Fibroblast of skin of right quadriceps (primary cell): ENCODE data around the gene BCL6B.
A peak's percentile ranks its signal among the peaks of the same experiment; 100 is the strongest.

Source experiments
- DNase-seq: peaks from one replicate; pipeline ENCODE4 v3.0.0-alpha.2; 2013

The BCL6B gene

GRCh38 chr17:7011415-7011814, 11.4 kb upstream of the BCL6B start:
- DNase-seq: no peak

DNA sequence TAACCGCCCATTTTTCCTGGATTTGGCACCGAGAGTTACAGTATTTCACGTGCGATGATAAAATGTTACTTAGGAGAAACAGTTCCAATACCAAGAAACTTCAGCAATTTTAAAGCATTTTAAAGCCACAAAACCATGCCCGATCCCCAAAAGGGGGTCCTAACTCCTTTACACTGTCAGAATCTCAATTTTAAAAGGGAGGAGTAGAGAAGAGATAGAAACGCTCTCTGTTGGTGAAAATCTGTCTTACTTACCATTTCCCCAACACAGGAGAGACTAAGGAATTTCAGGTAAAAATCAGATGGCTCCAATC, 11.0 kb upstream of the BCL6B start:
- no peak for DNase-seq

GRCh38 chr17:7014261-7014994, 8.4 kb upstream of the BCL6B start:
- peak; percentile 97 for DNase-seq

DNA sequence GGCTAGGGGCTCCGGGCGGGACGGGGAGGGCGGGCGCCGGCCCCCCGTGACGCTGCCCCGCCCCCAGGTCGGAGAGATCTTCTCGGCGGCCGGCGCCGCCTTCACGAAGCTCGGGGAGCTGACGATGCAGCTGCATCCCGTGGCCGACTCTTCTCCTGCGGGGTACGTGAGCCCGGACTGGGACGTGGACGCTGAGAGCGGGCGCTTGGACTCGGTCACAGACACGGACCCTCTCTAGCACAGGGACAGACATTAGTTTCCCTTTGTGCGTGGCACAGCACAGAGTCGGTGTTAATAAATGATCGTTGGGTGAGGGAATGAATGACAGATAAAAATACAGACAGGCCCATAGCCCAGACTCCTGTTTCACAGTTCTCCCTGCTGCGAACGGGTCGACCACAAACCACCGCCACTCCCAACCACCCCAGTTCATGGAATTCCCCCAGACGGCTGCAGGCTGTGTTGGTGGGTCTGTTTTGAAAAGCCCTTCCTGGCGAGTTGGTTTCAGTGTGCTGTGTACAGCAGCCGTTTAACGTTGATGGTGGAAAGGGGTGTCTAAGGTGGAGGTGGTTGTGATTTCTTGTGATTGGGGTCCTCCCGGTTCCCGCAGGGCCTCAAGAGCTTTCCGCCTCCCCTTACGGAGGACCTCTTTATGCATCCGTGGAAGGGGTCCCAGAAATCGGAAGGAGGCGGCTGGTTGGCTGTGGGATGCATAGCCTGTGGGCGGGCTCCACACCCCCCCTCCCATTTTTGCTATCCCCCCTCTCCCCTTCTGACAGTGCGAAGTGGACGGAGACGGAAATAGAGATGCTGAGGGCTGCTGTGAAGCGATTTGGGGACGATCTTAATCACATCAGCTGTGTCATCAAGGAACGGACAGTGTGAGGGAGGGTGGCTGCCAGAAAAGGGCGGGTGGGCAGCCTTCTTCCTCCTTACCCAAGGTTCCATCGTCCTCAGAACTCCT, 7.6 kb upstream of the BCL6B start:
- DNase-seq: peak; percentile 57

- DNase-seq: no peak
These were observed 6.4 kb upstream of the BCL6B start for GRCh38 chr17:7016418-7016817.

DNA sequence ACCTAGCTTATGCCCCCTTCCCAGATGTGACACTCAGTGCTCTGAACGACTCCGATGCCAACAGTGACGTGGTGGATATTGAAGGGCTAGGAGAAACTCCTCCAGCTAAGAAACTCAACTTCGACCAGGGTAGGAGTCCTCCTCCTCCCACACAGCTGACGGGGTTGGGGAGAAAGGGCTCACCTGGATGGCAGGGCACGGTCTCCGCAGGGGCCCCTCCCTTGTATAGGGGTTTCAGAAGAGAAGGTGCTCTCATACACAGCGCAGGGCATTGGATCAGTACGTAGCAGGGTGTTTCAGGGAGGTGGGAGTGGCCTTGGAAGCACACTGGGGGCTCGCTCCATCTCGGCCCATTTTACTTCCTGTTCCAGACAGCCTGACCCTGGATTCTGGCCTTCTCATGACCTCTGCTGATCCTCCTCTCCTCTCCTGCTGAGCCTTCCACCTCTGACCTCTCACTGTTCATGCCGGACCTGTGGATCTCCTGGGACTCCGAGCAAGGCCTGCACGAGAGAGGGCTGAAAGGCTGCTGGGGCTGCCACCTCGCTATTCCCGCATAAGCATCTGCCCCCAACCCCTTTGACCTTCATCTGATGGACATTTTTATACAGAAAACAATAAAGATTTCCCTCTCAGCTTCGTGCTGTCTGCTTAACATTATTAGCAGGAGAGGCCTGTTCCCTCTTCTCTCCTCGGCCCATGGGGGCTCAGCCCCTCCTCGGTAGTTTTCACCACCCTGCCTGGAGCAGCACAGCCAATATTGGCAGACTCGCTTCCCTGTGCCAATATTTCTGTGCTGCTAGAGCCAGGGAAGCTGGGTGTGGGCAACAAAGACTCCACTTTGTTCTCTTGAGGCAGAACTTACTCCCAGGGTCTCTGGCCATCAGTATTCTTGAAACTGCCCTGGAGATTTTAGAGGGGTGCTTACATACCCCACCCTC, 5.7 kb upstream of the BCL6B start:
- DNase-seq: no peak

- no peak for DNase-seq
These were observed 5.0 kb upstream of the BCL6B start for GRCh38 chr17:7017827-7018200.

DNA sequence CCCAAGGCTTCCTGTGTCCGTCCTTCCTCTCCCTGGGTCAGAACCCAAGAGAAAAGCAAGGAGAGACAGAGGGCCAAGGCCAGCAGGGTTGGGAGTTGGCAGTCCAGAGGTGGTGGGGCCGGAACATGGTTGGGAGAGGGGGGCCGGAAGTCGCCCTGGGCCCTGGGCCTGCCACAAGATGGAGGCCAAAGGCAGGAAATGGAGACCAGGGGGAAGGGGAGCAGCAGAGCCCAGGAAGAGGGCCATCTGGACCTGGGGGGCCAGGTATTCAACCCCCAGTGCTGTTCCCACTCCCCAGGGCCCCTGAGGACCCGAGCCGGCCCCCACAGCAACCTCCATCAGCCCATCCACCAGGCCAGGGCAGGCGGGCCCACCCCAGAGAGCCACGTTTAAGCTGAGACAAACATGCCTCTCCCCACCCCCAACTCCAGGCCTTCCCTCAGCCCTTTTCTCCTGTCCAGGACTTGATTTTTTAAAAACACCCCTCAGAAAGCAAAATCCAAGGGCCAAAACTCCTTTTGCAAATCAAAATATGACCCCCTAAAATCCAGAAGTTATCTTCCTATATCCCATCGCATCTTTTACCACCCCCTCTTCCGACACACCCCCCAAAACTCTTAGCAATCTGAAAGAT, 4.4 kb upstream of the BCL6B start:
- DNase-seq: no peak

DNA sequence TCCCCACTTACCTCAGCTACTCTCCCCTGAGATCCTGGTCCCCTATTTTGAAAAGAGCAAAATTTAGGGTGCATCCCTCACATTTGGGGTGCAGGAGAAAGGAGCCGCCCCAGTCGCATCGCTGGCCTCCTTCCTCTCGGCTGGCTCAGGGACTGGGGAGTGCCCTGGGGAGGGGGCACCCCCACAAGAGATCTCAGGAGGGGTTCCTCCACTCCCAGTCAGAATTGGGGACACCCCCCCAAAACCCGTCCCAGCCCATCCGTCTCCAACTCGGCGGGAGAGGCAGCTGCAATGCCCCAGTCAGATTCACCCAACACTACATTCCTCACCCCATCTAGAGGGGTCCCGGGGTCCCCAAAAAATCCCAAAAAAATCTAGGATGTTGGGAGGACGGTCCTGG, 3.5 kb upstream of the BCL6B start:
- no peak for DNase-seq

- DNase-seq: peak; percentile 63
These were observed 2.9 kb upstream of the BCL6B start for GRCh38 chr17:7019839-7020519.

- DNase-seq: no peak
These were observed 1.8 kb upstream of the BCL6B start for GRCh38 chr17:7020894-7021664.

DNA sequence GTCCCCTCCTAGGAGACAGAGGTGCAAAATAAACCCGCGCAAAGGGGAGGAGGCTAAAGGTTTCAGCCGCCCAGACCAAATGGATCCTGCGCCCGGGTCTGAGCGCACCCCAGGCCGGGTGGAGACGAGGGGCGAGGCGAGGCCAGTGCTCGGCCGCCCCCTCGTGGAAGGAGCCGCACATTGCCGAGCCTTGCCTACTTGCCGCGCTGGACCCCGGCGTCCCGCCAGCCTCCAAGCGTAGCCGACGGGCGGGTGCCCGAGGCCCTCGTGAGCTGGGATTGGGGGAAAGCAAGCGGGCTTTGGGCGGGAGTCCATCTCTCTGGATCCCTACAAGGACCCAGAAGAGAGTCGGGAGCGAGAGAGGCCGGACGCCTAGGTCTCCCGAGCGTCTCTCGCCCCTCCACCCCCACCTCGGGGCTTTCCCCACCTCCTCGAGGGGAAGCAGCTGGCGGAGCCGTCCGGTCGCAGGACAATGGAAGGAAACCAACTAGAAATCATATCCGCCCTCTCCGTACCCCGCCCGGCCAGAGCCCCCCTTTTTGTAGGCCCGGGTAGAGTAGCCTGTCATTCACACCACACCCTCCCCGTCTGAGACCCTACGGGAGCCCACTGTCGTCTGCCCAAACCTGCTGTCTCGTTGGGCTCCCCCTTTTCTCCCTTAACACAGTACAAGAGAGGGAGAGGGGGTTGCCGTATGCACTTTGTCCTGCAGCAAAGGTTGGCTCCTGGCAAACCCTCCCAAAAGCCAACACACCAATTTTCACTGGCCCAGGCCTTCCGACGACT, 664 bp upstream of the BCL6B start:
- peak; percentile 54 for DNase-seq

DNA sequence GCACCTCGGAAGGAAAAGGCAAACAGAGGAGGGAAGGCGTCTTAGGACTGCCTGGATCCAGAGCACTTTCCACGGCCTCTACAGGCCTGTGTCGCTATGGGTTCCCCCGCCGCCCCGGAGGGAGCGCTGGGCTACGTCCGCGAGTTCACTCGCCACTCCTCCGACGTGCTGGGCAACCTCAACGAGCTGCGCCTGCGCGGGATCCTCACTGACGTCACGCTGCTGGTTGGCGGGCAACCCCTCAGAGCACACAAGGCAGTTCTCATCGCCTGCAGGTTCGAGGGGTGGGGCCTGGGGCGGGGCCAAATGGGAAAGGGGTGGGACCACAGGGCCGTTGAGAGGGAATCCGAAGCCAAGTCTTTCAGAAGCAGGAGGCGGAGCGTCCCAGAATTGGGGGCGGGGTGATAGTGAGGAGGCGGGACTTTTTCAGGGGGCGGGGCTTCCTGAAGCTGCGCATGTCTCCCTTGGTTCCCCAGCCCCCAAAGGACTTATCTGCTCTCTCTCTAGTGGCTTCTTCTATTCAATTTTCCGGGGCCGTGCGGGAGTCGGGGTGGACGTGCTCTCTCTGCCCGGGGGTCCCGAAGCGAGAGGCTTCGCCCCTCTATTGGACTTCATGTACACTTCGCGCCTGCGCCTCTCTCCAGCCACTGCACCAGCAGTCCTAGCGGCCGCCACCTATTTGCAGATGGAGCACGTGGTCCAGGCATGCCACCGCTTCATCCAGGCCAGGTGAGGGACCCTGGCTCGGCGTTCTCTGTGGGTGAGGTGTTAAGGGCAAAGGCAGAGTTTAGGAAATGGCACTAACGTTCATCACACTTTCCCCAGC, 939 bp downstream of the BCL6B start:
- DNase-seq: peak; percentile 83

GRCh38 chr17:7024402-7024785, 1.5 kb downstream of the BCL6B start:
- no peak for DNase-seq

DNA sequence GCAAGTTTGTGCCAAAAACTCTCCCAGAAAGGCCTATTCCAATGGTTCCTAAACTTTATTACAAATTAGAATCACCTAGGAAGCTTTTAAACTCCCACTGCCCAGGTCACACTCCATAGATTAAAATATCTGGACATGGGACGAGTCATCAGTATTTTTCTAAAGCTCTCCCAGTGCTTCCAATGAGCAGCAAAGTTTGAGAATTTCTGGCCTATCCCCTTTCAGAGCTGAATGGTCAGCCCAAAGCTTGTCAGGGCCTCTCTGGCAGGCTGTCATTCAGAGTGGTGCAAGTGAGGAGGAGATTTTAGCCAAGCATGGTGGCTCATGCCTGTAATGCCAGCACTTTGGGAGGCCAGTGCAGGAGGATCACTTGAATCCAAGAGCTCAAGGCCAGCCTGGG, 2.4 kb downstream of the BCL6B start:
- DNase-seq: no peak

GRCh38 chr17:7026471-7027115, 3.7 kb downstream of the BCL6B start:
- DNase-seq: no peak

DNA sequence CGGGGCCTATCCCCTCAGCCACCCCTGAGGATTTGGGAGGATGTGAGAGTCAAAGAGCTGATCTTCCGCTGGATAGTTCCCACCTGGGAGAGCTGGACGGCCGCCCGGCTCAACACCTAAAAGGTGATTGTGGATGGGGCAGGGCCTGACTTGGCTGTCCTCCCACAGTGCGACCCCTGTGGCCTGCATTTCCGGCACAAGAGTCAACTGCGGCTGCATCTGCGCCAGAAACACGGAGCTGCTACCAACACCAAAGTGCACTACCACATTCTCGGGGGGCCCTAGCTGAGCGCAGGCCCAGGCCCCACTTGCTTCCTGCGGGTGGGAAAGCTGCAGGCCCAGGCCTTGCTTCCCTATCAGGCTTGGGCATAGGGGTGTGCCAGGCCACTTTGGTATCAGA, 4.5 kb downstream of the BCL6B start:
- DNase-seq: no peak

- no peak for DNase-seq
These were observed 6.2 kb downstream of the BCL6B start for GRCh38 chr17:7029096-7029495.

DNA sequence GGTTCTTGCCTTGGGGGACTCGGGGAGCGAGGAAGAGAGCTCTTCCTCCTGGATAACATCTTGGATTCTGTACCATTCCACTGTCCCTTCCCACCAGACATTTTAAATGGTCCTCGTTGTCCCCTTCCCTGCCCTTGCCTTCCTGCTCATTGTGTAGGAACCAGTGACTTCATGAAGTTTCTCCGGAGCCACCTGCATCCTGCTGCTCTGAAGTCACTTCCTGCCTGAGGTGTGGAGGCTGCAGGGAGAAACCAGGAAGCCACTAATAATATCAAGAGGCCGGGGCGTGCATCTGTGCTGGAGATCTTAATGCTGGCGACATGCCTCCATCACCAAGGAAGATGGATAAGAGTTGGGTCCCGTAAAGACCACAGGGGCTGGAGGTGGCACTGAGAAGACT, 6.8 kb downstream of the BCL6B start:
- no peak for DNase-seq
